ENCODE results near the gene POLD2. TPM values are rescaled to one million over a fixed set of nuclear protein-coding genes. Genes with fewer than 3 reads are reported as not detected.

POLD2 gene
- total RNA-seq, 1 donor from 2014 or later = 147 TPM

GRCh38 chr7:44112997-44113763 lies 10.2 kb downstream of the POLD2 start:
- no peaks in the 10 kb centered on the region for H3K9me3 Mint-ChIP-seq
- ATAC-seq (ENCODE audit: low read depth) = no peak
- no peak for DNase-seq
- intact Hi-C loops (cut with micrococcal nuclease) = no loop called here
- no peak for TF ChIP-seq CTCF (IDR thresholded peaks at IDR 0.05)
- ChIA-PET POLR2A (interaction anchor here (1.7 kb wide), 1 partner anchor 41 kb away, joined by 3 read pairs; no protein-coding TSS in a partner anchor), CTCF (no interaction called here)
- H3K4me1 Mint-ChIP-seq = no peaks in the 10 kb centered on the region
- no peaks in the 10 kb centered on the region for H3K27me3 Mint-ChIP-seq
- H3K27ac Mint-ChIP-seq = no peak overlapping the region
- peaks cover 54% of the 10 kb centered on the region for H3K36me3 Mint-ChIP-seq (ENCODE audit: low read depth)
- H3K4me3 Mint-ChIP-seq = no peak overlapping the region

- ChIA-PET CTCF (no interaction called here), POLR2A (interaction anchor here (1.7 kb wide), 1 partner anchor 40 kb away, joined by 3 read pairs; no protein-coding TSS in a partner anchor)
- ATAC-seq (ENCODE audit: low read depth) = no peak
- no peaks in the 10 kb centered on the region for H3K4me1 Mint-ChIP-seq
- H3K9me3 Mint-ChIP-seq = no peaks in the 10 kb centered on the region
- no peak for DNase-seq
- H3K36me3 Mint-ChIP-seq (ENCODE audit: low read depth) = peaks cover 47% of the 10 kb centered on the region
- TF ChIP-seq CTCF (IDR thresholded peaks at IDR 0.05) = no peak
- no peak overlapping the region for H3K4me3 Mint-ChIP-seq
- intact Hi-C loops (cut with micrococcal nuclease) = no loop called here
- H3K27ac Mint-ChIP-seq = no peak overlapping the region
- no peaks in the 10 kb centered on the region for H3K27me3 Mint-ChIP-seq
Measured at GRCh38 chr7:44112231-44112996, 10.9 kb downstream of the POLD2 start.

- no peak for DNase-seq
- ATAC-seq (ENCODE audit: low read depth) = no peak
- ChIA-PET CTCF (no interaction called here), POLR2A (interaction anchor here (1.7 kb wide), 1 partner anchor 39 kb away, joined by 3 read pairs; no protein-coding TSS in a partner anchor)
- intact Hi-C loops (cut with micrococcal nuclease) = no loop called here
- H3K9me3 Mint-ChIP-seq = no peaks in the 10 kb centered on the region
- no peak for TF ChIP-seq CTCF (IDR thresholded peaks at IDR 0.05)
- H3K36me3 Mint-ChIP-seq (ENCODE audit: low read depth) = peaks cover 40% of the 10 kb centered on the region
- no peak overlapping the region for H3K27ac Mint-ChIP-seq
- H3K4me3 Mint-ChIP-seq = no peak overlapping the region
- H3K27me3 Mint-ChIP-seq = no peaks in the 10 kb centered on the region
- H3K4me1 Mint-ChIP-seq = no peaks in the 10 kb centered on the region
Measured at GRCh38 chr7:44111761-44112160, 11.6 kb downstream of the POLD2 start.

GRCh38 chr7:44110719-44111635 lies 12.4 kb downstream of the POLD2 start:
- ATAC-seq (ENCODE audit: low read depth) = no peak

More at GRCh38 chr7:44110719-44111635, 12.4 kb downstream of the POLD2 start:
- Mint-ChIP-seq H3K4me3 (no peak overlapping the region), H3K36me3 (ENCODE audit: low read depth) (peaks cover 34% of the 10 kb centered on the region), H3K27me3 (no peaks in the 10 kb centered on the region), H3K9me3 (no peaks in the 10 kb centered on the region), H3K27ac (no peak overlapping the region), H3K4me1 (peaks cover 2% of the 10 kb centered on the region)
- TF ChIP-seq CTCF (IDR thresholded peaks at IDR 0.05) = no peak
- no peak for DNase-seq
- CTCF ChIA-PET = no interaction called here
- POLR2A ChIA-PET = interaction anchor here (0.7 to 1.7 kb wide), 2 partner anchors 38 to 109 kb away, joined by 3 to 4 read pairs; no protein-coding TSS in a partner anchor
- intact Hi-C loops (cut with micrococcal nuclease) = no loop called here
